MCF 10A (cell line): ENCODE results near the gene VPS35. TPM values are rescaled to one million over a fixed set of nuclear protein-coding genes. Genes with fewer than 3 reads are reported as not detected.
"Not testable (repeated sequence)": the region's sequence is repeated elsewhere in the genome, so short reads cannot be mapped to it uniquely, and the experiment has no call there.

Experiments
- BruUV-seq: library from RNA; stranded (reverse); fragments of 400-500 nt; replicated peaks from 2 replicates; lab custom pipeline; 2021; lab: Mats Ljungman, UMichigan
- CTCF ChIA-PET: fragments of 300-600 bp; sonication (Branson Sonifier 250); formaldehyde crosslinking; extraction: SDS; loops from one replicate; lab custom pipeline; 2021; ENCODE audit warnings: antibody characterized with exemption, inconsistent platforms; lab: Yijun Ruan, JAX
- POLR2A ChIA-PET: fragments of 300-600, 350-650 bp; sonication (Branson Sonifier 250); formaldehyde crosslinking; extraction: SDS; loops from one replicate; lab custom pipeline; 2020; ENCODE audit warnings: antibody characterized with exemption, inconsistent platforms; lab: Yijun Ruan, JAX
- DNase-seq: peaks from one replicate; pipeline ENCODE4 v3.0.0-alpha.2; 2018; ENCODE audit not compliant: unreplicated experiment
- H3K27ac Mint-ChIP-seq: one replicate; pipeline ENCODE4 v1.8.0; 2022; ENCODE audit warnings: mild to moderate bottlenecking, low read depth, mixed read lengths; ENCODE audit not compliant: unreplicated experiment
- H3K27me3 Mint-ChIP-seq: one replicate; pipeline ENCODE4 v1.8.0; 2022; ENCODE audit warnings: mixed read lengths; ENCODE audit not compliant: insufficient read depth, unreplicated experiment
- H3K36me3 Mint-ChIP-seq: one replicate; pipeline ENCODE4 v1.8.0; 2022; ENCODE audit warnings: mild to moderate bottlenecking, moderate library complexity, mixed read lengths; ENCODE audit not compliant: insufficient read depth, unreplicated experiment
- H3K4me1 Mint-ChIP-seq: one replicate; pipeline ENCODE4 v1.8.0; 2022; ENCODE audit warnings: mixed read lengths; ENCODE audit not compliant: insufficient read depth, unreplicated experiment
- H3K4me3 Mint-ChIP-seq: one replicate; pipeline ENCODE4 v1.8.0; 2022; ENCODE audit warnings: mild to moderate bottlenecking, moderate library complexity, mixed read lengths; ENCODE audit not compliant: unreplicated experiment
- H3K9me3 Mint-ChIP-seq: one replicate; pipeline ENCODE4 v1.8.0; 2022; ENCODE audit warnings: mixed read lengths; ENCODE audit not compliant: unreplicated experiment
- CTCF ChIP-seq: fragments of 200-600 bp; IDR thresholded peaks from one replicate; pipeline ENCODE4 v1.8.0; 2022; ENCODE audit warnings: antibody characterized with exemption, mild to moderate bottlenecking; ENCODE audit not compliant: unreplicated experiment
- intact Hi-C: fragments of 100-400 bp; cut with micrococcal nuclease; formaldehyde crosslinking; loops from 2 replicates; pipeline ENCODE4 v1.14.1; 2022
- total RNA-seq: library from RNA; stranded (reverse); gene quantifications from 2 replicates; pipeline ENCODE4 v1.2.3, GENCODE V29; 2022

The VPS35 gene
- total RNA-seq, 1 experiment from 2014 or later, result 68.7 TPM

- CTCF ChIA-PET, result interaction anchor here (1.0 kb wide), 1 partner anchor 112 kb away, joined by 3 read pairs; no protein-coding TSS in a partner anchor
- TF ChIP-seq CTCF, result peak; percentile 17
Observed at GRCh38 chr16:46688101-46688653, 801 bp downstream of the VPS35 start.

DNA sequence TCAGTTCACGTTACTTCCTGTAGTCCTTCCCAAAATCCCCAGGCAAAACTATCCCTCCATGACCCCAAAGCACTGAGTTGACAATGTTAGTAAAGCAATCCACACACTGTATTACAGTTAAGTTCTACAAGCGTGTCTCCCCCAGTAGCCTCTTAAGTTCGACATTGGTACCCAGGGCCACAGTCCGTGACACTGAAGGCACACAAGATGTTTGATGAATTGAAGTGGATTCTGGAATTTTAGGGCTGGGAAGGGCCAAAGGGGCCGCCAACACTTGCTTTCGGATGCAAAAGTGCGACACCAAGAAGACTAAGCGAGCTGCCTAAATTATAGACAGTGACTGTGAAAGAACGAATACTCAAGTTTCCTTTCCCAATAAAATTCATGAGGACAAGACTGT is 1.5 kb downstream of the VPS35 start:
- no peak overlapping the region for H3K27ac Mint-ChIP-seq
- H3K4me1 Mint-ChIP-seq, result peaks cover 46% of the 10 kb centered on the region
- DNase-seq, result no peak
- intact Hi-C loops, result loop anchor here (5.0 kb wide), 2 partner anchors 115 to 285 kb away; partner anchors contain the start of gene DNAJA2
- BruUV-seq, result TSS peak; percentile 36
- H3K27me3 Mint-ChIP-seq, result no peaks in the 10 kb centered on the region
- ChIA-PET CTCF (interaction anchor here (0.6 to 1.5 kb wide), 3 partner anchors 13 to 113 kb away, joined by 3 to 12 read pairs (median 3); no protein-coding TSS in a partner anchor), POLR2A (interaction anchor here (0.9 to 1.5 kb wide), 2 partner anchors 113 to 141 kb away, joined by 4 read pairs; no protein-coding TSS in a partner anchor)
- no peaks in the 10 kb centered on the region for H3K9me3 Mint-ChIP-seq
- H3K4me3 Mint-ChIP-seq, result no peak overlapping the region
- TF ChIP-seq CTCF, result no peak
- peaks cover 5% of the 10 kb centered on the region for H3K36me3 Mint-ChIP-seq

More at GRCh38 chr16:46688101-46688653, 801 bp downstream of the VPS35 start:
- Mint-ChIP-seq H3K4me1 (peaks cover 43% of the 10 kb centered on the region), H3K27ac (no peak overlapping the region), H3K4me3 (no peak overlapping the region), H3K27me3 (no peaks in the 10 kb centered on the region), H3K36me3 (peaks cover 8% of the 10 kb centered on the region), H3K9me3 (no peaks in the 10 kb centered on the region)
- BruUV-seq, result no TSS peak
- intact Hi-C loops, result loop anchor here (2.0 to 5.0 kb wide), 4 partner anchors 15 to 284 kb away; partner anchors contain the start of gene DNAJA2
- POLR2A ChIA-PET, result interaction anchor here (0.9 kb wide), 1 partner anchor 140 kb away, joined by 4 read pairs; no protein-coding TSS in a partner anchor
- no peak for DNase-seq

GRCh38 chr16:46686815-46687473 is 2.0 kb downstream of the VPS35 start:
- DNase-seq, result no peak
- no TSS peak for BruUV-seq
- Mint-ChIP-seq H3K27me3 (no peaks in the 10 kb centered on the region), H3K36me3 (peaks cover 5% of the 10 kb centered on the region), H3K9me3 (no peaks in the 10 kb centered on the region), H3K27ac (no peak overlapping the region), H3K4me1 (peaks cover 47% of the 10 kb centered on the region), H3K4me3 (no peak overlapping the region)
- TF ChIP-seq CTCF, result no peak
- ChIA-PET POLR2A (interaction anchor here (0.6 to 1.5 kb wide), 5 partner anchors 11 to 142 kb away, joined by 3 to 4 read pairs (median 4); no protein-coding TSS in a partner anchor), CTCF (interaction anchor here (0.5 to 1.5 kb wide), 8 partner anchors 13 to 171 kb away, joined by 3 to 12 read pairs (median 3); no protein-coding TSS in a partner anchor)
- intact Hi-C loops, result loop anchor here (5.0 kb wide), 2 partner anchors 115 to 285 kb away; partner anchors contain the start of gene DNAJA2

GRCh38 chr16:46681867-46682266 is 7.1 kb downstream of the VPS35 start:
- H3K9me3 Mint-ChIP-seq, BruUV-seq, POLR2A ChIA-PET, intact Hi-C loops, H3K4me3 Mint-ChIP-seq, H3K27me3 Mint-ChIP-seq, H3K27ac Mint-ChIP-seq, DNase-seq: not testable (repeated sequence)
- peaks cover 42% of the 10 kb centered on the region for H3K36me3 Mint-ChIP-seq
- H3K4me1 Mint-ChIP-seq, result peaks cover 27% of the 10 kb centered on the region
- CTCF ChIA-PET, result interaction anchor here (0.7 to 4.3 kb wide), 4 partner anchors 8 to 119 kb away, joined by 3 to 34 read pairs (median 4); no protein-coding TSS in a partner anchor

DNA sequence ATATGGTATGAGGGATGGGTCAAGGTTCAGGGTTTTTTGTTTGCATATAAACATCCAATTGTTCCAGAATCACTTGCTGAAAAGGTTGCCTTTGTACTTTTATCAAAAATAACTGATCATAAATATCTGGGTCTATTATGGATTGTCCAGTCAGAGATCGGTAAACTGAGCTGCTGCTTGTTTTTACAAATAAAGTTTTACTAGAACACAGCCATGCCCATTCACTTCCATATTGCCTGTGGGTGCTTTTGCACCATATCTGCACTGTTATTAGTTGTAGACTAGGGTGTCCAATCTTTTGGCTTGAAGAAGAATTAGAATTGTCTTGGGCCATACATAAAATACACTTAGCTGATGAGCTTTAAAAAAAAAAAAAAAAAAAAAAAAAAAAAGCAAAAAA is 11.0 kb downstream of the VPS35 start:
- H3K9me3 Mint-ChIP-seq, H3K27me3 Mint-ChIP-seq, DNase-seq, intact Hi-C loops, H3K4me1 Mint-ChIP-seq, BruUV-seq, H3K4me3 Mint-ChIP-seq: not testable (repeated sequence)
- CTCF ChIA-PET, result interaction anchor here (0.6 to 6.8 kb wide), 10 partner anchors 10 to 263 kb away, joined by 3 to 60 read pairs (median 4); partner anchors contain the start of gene ORC6
- POLR2A ChIA-PET, result interaction anchor here (0.6 to 0.9 kb wide), 3 partner anchors 10 to 129 kb away, joined by 3 read pairs; partner anchors contain the start of gene ORC6
- Mint-ChIP-seq H3K36me3 (peaks cover 74% of the 10 kb centered on the region), H3K27ac (peak overlapping the region; percentile 39)
